DOHH2 (cell line): ENCODE data around the gene SCO2.

Experiments used
- EZH2phosphoT487 ChIP-seq: fragments of 200-600 bp; sonication (generic); IDR thresholded peaks from 2 replicates; pipeline ENCODE4 v1.6.1; 2017; ENCODE audit warnings: borderline replicate concordance, mild to moderate bottlenecking, antibody characterized with exemption, low read length, moderate library complexity, mixed read lengths
- TF ChIP-seq, protein P1 (sequence below): fragments of 200-600 bp; sonication (generic); IDR thresholded peaks from one replicate; pipeline ENCODE4 v1.5.1; 2014; ENCODE audit warnings: antibody characterized with exemption, mild to moderate bottlenecking, low read depth, low read length; ENCODE audit not compliant: poor library complexity, severe bottlenecking

GRCh38 chr22:50556703-50557102, 31.3 kb upstream of the SCO2 start:
- TF ChIP-seq, protein P1, sequence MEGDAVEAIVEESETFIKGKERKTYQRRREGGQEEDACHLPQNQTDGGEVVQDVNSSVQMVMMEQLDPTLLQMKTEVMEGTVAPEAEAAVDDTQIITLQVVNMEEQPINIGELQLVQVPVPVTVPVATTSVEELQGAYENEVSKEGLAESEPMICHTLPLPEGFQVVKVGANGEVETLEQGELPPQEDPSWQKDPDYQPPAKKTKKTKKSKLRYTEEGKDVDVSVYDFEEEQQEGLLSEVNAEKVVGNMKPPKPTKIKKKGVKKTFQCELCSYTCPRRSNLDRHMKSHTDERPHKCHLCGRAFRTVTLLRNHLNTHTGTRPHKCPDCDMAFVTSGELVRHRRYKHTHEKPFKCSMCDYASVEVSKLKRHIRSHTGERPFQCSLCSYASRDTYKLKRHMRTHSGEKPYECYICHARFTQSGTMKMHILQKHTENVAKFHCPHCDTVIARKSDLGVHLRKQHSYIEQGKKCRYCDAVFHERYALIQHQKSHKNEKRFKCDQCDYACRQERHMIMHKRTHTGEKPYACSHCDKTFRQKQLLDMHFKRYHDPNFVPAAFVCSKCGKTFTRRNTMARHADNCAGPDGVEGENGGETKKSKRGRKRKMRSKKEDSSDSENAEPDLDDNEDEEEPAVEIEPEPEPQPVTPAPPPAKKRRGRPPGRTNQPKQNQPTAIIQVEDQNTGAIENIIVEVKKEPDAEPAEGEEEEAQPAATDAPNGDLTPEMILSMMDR = no peak
- no peak for TF ChIP-seq EZH2phosphoT487
